ENCODE measurements around the gene SCN2B.

SCN2B gene

GRCh38 chr11:118117790-118118601 is 58.4 kb downstream of the SCN2B start:
- TF ChIP-seq, protein P1, sequence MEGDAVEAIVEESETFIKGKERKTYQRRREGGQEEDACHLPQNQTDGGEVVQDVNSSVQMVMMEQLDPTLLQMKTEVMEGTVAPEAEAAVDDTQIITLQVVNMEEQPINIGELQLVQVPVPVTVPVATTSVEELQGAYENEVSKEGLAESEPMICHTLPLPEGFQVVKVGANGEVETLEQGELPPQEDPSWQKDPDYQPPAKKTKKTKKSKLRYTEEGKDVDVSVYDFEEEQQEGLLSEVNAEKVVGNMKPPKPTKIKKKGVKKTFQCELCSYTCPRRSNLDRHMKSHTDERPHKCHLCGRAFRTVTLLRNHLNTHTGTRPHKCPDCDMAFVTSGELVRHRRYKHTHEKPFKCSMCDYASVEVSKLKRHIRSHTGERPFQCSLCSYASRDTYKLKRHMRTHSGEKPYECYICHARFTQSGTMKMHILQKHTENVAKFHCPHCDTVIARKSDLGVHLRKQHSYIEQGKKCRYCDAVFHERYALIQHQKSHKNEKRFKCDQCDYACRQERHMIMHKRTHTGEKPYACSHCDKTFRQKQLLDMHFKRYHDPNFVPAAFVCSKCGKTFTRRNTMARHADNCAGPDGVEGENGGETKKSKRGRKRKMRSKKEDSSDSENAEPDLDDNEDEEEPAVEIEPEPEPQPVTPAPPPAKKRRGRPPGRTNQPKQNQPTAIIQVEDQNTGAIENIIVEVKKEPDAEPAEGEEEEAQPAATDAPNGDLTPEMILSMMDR (conservative IDR thresholded peaks at IDR 0.05; ENCODE audit: low read length) = no peak
- TF ChIP-seq EZH2phosphoT487 (IDR thresholded peaks at IDR 0.05; ENCODE audit: borderline replicate concordance) = no peak
- Histone ChIP-seq H4K20me1 (ENCODE audit: insufficient read depth, low read length, poor library complexity, severe bottlenecking) (no peaks in the 10 kb centered on the region), H3K9ac (ENCODE audit: low read depth, low read length, poor library complexity, severe bottlenecking) (no peak overlapping the region), H3K79me2 (ENCODE audit: insufficient read depth, low read length) (no peaks in the 10 kb centered on the region), H3K9me3 (ENCODE audit: insufficient read depth, low read depth, low read length) (peaks cover 4% of the 10 kb centered on the region; the same call in 1 of the 2 replicates), H3F3A (ENCODE audit: low read depth) (no peaks in the 10 kb centered on the region), H3K27me3 (ENCODE audit: insufficient read depth, low read length, poor library complexity, severe bottlenecking) (no peaks in the 10 kb centered on the region), H3K9me2 (replicated peaks; ENCODE audit: low read depth, low read length) (no peaks in the 10 kb centered on the region), H2AFZ (ENCODE audit: low read length) (no peak overlapping the region), H3K4me3 (ENCODE audit: low read length, poor library complexity, severe bottlenecking) (no peak overlapping the region), H3K4me1 (ENCODE audit: insufficient read depth, low read length, poor library complexity, severe bottlenecking) (peaks cover 10% of the 10 kb centered on the region), H3K36me3 (ENCODE audit: insufficient read depth, low read length) (no peaks in the 10 kb centered on the region), H3K4me2 (ENCODE audit: low read depth, low read length, poor library complexity, severe bottlenecking) (peak overlapping the region; percentile 5)

DNA sequence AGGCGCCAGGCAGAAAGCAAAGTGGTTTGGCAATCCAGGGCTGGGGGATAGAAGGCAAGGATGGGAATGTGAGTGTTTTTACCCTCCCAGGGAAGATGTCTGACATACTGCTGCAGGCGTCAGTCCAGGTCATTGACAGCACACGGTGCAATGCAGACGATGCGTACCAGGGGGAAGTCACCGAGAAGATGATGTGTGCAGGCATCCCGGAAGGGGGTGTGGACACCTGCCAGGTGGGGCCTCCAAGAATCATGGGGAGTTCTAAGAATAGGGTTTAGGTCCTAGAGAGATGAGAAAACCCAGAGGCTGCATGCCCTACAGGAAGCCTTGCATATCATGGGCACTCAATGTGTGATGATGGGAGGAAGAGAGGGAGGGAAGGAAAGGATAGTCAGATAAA is 61.4 kb downstream of the SCN2B start:
- no peak overlapping the region for H3K9ac ChIP-seq (ENCODE audit: low read depth, low read length, poor library complexity, severe bottlenecking)
- no peaks in the 10 kb centered on the region for H3K36me3 ChIP-seq (ENCODE audit: insufficient read depth, low read length)
- TF ChIP-seq, protein P1 (conservative IDR thresholded peaks at IDR 0.05; ENCODE audit: low read length) = no peak
- TF ChIP-seq EZH2phosphoT487 (IDR thresholded peaks at IDR 0.05; ENCODE audit: borderline replicate concordance) = no peak
- no peaks in the 10 kb centered on the region for H3K79me2 ChIP-seq (ENCODE audit: insufficient read depth, low read length)
- no peaks in the 10 kb centered on the region for H3K9me3 ChIP-seq (ENCODE audit: insufficient read depth, low read depth, low read length)
- no peak overlapping the region for H3K4me3 ChIP-seq (ENCODE audit: low read length, poor library complexity, severe bottlenecking)
- H3K4me1 ChIP-seq (ENCODE audit: insufficient read depth, low read length, poor library complexity, severe bottlenecking) = peaks cover 10% of the 10 kb centered on the region
- H3K9me2 ChIP-seq (replicated peaks; ENCODE audit: low read depth, low read length) = no peaks in the 10 kb centered on the region
- no peak overlapping the region for H2AFZ ChIP-seq (ENCODE audit: low read length)
- no peaks in the 10 kb centered on the region for H4K20me1 ChIP-seq (ENCODE audit: insufficient read depth, low read length, poor library complexity, severe bottlenecking)
- H3K4me2 ChIP-seq (ENCODE audit: low read depth, low read length, poor library complexity, severe bottlenecking) = no peak overlapping the region
- no peaks in the 10 kb centered on the region for H3F3A ChIP-seq (ENCODE audit: low read depth)
- H3K27me3 ChIP-seq (ENCODE audit: insufficient read depth, low read length, poor library complexity, severe bottlenecking) = no peaks in the 10 kb centered on the region

DNA sequence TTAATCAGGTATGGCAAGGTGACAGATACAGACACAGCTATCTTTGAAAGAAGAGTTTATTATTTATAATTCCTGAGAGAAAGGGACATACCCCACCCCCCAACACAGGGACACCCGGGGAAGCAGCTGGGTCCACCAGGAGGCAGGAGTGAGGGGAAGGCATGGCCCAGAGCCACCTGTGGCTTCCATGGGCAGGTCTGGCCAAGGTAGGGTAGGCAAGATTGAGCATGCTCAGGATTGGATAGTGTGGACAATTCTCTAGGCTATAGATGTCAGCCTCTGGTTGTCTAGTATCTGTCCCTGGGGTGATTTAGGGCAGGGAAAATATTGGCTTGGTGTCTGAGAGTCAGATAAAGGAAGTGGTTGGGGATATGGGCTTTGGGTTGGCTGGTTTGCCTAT is 62.2 kb downstream of the SCN2B start:
- Histone ChIP-seq H3K27me3 (ENCODE audit: insufficient read depth, low read length, poor library complexity, severe bottlenecking) (no peaks in the 10 kb centered on the region), H4K20me1 (ENCODE audit: insufficient read depth, low read length, poor library complexity, severe bottlenecking) (no peaks in the 10 kb centered on the region), H3K79me2 (ENCODE audit: insufficient read depth, low read length) (no peaks in the 10 kb centered on the region), H3K9me3 (ENCODE audit: insufficient read depth, low read depth, low read length) (no peaks in the 10 kb centered on the region), H3K4me3 (ENCODE audit: low read length, poor library complexity, severe bottlenecking) (no peak overlapping the region), H2AFZ (ENCODE audit: low read length) (no peak overlapping the region), H3K4me2 (ENCODE audit: low read depth, low read length, poor library complexity, severe bottlenecking) (no peak overlapping the region), H3F3A (ENCODE audit: low read depth) (no peaks in the 10 kb centered on the region), H3K36me3 (ENCODE audit: insufficient read depth, low read length) (no peaks in the 10 kb centered on the region), H3K9me2 (replicated peaks; ENCODE audit: low read depth, low read length) (no peaks in the 10 kb centered on the region), H3K4me1 (ENCODE audit: insufficient read depth, low read length, poor library complexity, severe bottlenecking) (peaks cover 10% of the 10 kb centered on the region), H3K9ac (ENCODE audit: low read depth, low read length, poor library complexity, severe bottlenecking) (no peak overlapping the region)
- TF ChIP-seq, protein P1 (conservative IDR thresholded peaks at IDR 0.05; ENCODE audit: low read length) = 0 out of 2 replicates have a peak, but pooled peaks have one; percentile 14
- no peak for TF ChIP-seq EZH2phosphoT487 (IDR thresholded peaks at IDR 0.05; ENCODE audit: borderline replicate concordance)

Data from Loucy (cell line).